ENCODE data around the gene L3MBTL3.

DNA sequence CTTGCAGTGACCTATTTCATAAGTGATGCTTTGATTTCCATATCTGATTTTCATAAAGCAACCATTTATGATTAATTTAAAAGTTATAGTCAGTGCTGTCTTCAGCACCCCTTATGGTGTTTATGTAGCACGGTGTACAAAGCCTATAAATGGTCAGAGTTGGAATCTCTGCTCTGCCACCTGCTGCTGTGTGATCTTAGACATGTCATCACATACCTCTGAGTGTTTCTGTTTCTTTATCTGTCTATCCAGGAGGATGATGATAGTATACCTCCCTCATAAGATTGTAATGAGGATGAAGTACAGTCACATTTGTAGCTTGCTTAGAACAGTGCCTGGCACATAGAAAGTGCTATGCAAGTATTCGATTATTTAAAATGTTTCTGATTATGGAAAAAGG, 103.9 kb downstream of the L3MBTL3 start:
- TF ChIP-seq CTCF (IDR thresholded peaks at IDR 0.05 in 2 of 3, conservative IDR thresholded peaks at IDR 0.05 in 1 of 3; ENCODE audit: borderline replicate concordance in 1 of 3, insufficient read depth in 1 of 3, low read depth in 2 of 3, low read length in 2 of 3) (no peak), YY1 (IDR thresholded peaks at IDR 0.05; ENCODE audit: extremely low read depth, insufficient replicate concordance, low read depth, low read length) (no peak), SP1 (IDR thresholded peaks at IDR 0.05; ENCODE audit: low read depth) (no peak)

All from HCT116 (cell line).